WERI-Rb-1 (cell line): Measurements from ENCODE around the gene CD81.

Source experiments
- DNase-seq: peaks from one replicate; pipeline ENCODE4 v3.0.0-alpha.2; 2020
- H3K27ac ChIP-seq: fragments of 250-450 bp; sonication (Bioruptor Pico); 2 replicates; pipeline ENCODE4 v1.5.1; 2020; ENCODE audit warnings: mild to moderate bottlenecking, moderate library complexity
- H3K27me3 ChIP-seq: fragments of 250-450 bp; sonication (Bioruptor Pico); 2 replicates; pipeline ENCODE4 v1.5.1; 2021; ENCODE audit warnings: mild to moderate bottlenecking, low read depth, moderate library complexity; ENCODE audit not compliant: insufficient read depth, severe bottlenecking
- H3K36me3 ChIP-seq: fragments of 250-450 bp; sonication (Bioruptor Pico); 2 replicates; pipeline ENCODE4 v1.5.1; 2020; ENCODE audit warnings: mild to moderate bottlenecking, moderate library complexity
- H3K4me3 ChIP-seq: 2 replicates; pipeline ENCODE4 v1.5.1; 2011; ENCODE audit warnings: low read depth, mild to moderate bottlenecking, control low read depth, low read length
- H3K9me3 ChIP-seq: fragments of 250-450 bp; sonication (Bioruptor Pico); 2 replicates; pipeline ENCODE4 v1.5.1; 2021; ENCODE audit warnings: mild to moderate bottlenecking, moderate library complexity; ENCODE audit not compliant: severe bottlenecking
- TF ChIP-seq, protein P1 (sequence below): IDR thresholded peaks from 2 replicates; pipeline ENCODE4 v1.5.1; 2011; ENCODE audit warnings: low read depth, mild to moderate bottlenecking, control low read depth, inconsistent platforms, low read length

The CD81 gene

DNA sequence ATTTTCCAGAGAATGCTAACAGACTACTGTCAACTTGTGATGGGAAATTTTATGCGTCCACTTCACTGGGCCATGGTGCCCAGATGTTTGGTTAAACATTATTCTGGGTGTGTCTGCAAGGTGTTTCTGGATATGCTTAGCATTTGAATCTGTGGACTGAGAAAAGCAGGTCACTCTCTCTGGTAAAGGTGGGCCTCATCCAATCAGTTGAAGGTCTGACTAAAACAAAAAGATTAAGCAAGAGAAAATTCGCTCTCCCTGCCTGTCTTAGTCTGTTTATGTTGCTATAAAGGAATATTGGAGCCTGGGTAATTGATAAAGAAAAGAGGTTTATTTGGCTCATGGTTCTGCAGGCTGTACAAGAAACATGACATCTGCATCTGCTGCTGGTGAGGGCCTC lies 32.1 kb upstream of the CD81 start:
- Histone ChIP-seq H3K9me3 (peaks cover 8% of the 10 kb centered on the region), H3K27me3 (peaks cover 4% of the 10 kb centered on the region), H3K27ac (no peak overlapping the region), H3K4me3 (no peak overlapping the region), H3K36me3 (no peaks in the 10 kb centered on the region)
- TF ChIP-seq, protein P1, sequence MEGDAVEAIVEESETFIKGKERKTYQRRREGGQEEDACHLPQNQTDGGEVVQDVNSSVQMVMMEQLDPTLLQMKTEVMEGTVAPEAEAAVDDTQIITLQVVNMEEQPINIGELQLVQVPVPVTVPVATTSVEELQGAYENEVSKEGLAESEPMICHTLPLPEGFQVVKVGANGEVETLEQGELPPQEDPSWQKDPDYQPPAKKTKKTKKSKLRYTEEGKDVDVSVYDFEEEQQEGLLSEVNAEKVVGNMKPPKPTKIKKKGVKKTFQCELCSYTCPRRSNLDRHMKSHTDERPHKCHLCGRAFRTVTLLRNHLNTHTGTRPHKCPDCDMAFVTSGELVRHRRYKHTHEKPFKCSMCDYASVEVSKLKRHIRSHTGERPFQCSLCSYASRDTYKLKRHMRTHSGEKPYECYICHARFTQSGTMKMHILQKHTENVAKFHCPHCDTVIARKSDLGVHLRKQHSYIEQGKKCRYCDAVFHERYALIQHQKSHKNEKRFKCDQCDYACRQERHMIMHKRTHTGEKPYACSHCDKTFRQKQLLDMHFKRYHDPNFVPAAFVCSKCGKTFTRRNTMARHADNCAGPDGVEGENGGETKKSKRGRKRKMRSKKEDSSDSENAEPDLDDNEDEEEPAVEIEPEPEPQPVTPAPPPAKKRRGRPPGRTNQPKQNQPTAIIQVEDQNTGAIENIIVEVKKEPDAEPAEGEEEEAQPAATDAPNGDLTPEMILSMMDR: no peak
- no peak for DNase-seq

DNA sequence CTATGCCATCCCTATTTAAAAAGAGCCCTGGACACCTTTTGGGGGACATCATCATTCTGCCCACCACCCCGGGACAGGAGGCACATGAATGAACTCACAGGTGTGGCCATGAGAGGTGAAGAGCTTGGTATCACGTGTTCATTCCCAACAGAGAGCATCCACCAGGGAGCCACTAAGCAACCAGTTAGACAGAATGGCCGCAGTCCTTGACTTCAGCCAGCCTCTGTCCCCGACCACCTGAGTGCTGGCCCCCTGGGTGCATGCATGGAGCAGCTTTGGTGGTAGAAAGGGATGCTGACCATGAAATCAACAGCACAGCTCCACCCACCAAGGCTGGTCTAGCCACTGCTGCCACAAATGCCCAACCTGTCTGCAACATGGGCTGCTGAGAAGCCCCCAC lies 31.1 kb upstream of the CD81 start:
- H3K36me3 ChIP-seq: no peaks in the 10 kb centered on the region
- H3K4me3 ChIP-seq: no peak overlapping the region
- H3K27me3 ChIP-seq: peaks cover 4% of the 10 kb centered on the region
- no peak for DNase-seq
- TF ChIP-seq, protein P1: no peak
- H3K9me3 ChIP-seq: peaks cover 8% of the 10 kb centered on the region
- H3K27ac ChIP-seq: no peak overlapping the region

- Histone ChIP-seq H3K4me3 (no peak overlapping the region), H3K36me3 (no peaks in the 10 kb centered on the region), H3K27ac (no peak overlapping the region), H3K27me3 (peaks cover 4% of the 10 kb centered on the region), H3K9me3 (peaks cover 8% of the 10 kb centered on the region)
- no peak for DNase-seq
- TF ChIP-seq, protein P1: no peak
These were observed 30.4 kb upstream of the CD81 start for GRCh38 chr11:2346586-2347307.

DNA sequence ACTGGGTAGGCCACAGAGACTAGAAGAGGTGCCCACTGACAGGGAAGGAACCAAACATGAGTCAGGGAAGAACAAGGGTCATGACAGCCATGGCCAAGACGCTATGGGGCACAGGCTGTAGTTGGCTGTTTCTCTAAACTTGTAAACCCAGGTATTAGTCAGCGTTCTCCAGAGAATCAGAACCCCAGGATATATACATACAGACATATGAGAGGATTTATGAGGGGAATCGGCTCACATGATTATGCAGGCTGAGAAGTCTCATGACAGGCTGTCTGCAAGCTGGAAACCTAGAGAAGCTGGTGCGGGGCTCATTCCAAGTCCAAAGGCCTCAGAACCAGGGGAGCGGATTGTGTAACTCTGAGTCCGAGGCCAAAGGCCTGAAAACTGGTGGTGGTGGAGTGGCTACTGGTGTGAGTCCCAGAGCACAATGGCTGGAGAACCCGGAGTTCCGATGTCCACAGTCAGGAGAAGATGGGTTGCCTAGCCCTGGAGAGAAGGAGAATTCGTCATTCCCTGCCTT lies 29.7 kb upstream of the CD81 start:
- H3K36me3 ChIP-seq: no peaks in the 10 kb centered on the region
- peaks cover 8% of the 10 kb centered on the region for H3K9me3 ChIP-seq
- TF ChIP-seq, protein P1: no peak
- DNase-seq: no peak
- no peak overlapping the region for H3K27ac ChIP-seq
- H3K27me3 ChIP-seq: peaks cover 4% of the 10 kb centered on the region
- no peak overlapping the region for H3K4me3 ChIP-seq

DNA sequence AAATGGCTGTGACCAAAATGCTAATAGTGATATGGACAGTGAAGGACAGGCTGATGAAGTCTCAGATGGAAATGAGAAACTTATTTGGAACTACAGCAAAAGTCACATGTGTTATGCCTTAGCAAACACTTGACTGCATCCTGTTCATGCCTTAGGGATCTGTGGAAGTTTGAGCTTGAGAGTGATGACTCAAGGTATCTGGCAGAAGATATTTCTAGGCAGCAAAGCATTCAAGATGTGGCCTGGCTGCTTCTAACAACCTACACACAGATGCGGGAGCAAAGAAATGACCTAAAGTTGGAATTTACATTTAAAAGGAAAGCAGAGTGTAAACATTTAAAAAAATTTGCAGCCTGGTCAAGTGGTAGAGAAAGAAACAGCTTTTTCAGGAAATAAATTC lies 28.1 kb upstream of the CD81 start:
- peaks cover 8% of the 10 kb centered on the region for H3K9me3 ChIP-seq
- DNase-seq: no peak
- TF ChIP-seq, protein P1: no peak
- no peaks in the 10 kb centered on the region for H3K36me3 ChIP-seq
- H3K4me3 ChIP-seq: no peak overlapping the region
- H3K27me3 ChIP-seq: no peaks in the 10 kb centered on the region
- no peak overlapping the region for H3K27ac ChIP-seq

GRCh38 chr11:2351701-2352100 lies 25.4 kb upstream of the CD81 start:
- TF ChIP-seq, protein P1: no peak
- no peaks in the 10 kb centered on the region for H3K36me3 ChIP-seq
- H3K27ac ChIP-seq: no peak overlapping the region
- no peak for DNase-seq
- peaks cover 8% of the 10 kb centered on the region for H3K9me3 ChIP-seq
- H3K27me3 ChIP-seq: no peaks in the 10 kb centered on the region
- H3K4me3 ChIP-seq: no peak overlapping the region
